Measurements from ENCODE around the gene CDH4.

Gene CDH4

GRCh38 chr20:61861054-61861841, 609.2 kb downstream of the CDH4 start:
- DNase-seq (ENCODE audit: low read depth), result no peak
- H3K4me3 ChIP-seq (ENCODE audit: low read depth, low read length), result no peak overlapping the region
- TF ChIP-seq, protein P1, sequence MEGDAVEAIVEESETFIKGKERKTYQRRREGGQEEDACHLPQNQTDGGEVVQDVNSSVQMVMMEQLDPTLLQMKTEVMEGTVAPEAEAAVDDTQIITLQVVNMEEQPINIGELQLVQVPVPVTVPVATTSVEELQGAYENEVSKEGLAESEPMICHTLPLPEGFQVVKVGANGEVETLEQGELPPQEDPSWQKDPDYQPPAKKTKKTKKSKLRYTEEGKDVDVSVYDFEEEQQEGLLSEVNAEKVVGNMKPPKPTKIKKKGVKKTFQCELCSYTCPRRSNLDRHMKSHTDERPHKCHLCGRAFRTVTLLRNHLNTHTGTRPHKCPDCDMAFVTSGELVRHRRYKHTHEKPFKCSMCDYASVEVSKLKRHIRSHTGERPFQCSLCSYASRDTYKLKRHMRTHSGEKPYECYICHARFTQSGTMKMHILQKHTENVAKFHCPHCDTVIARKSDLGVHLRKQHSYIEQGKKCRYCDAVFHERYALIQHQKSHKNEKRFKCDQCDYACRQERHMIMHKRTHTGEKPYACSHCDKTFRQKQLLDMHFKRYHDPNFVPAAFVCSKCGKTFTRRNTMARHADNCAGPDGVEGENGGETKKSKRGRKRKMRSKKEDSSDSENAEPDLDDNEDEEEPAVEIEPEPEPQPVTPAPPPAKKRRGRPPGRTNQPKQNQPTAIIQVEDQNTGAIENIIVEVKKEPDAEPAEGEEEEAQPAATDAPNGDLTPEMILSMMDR (IDR thresholded peaks at IDR 0.05; ENCODE audit: control insufficient read depth, extremely low read depth, insufficient read depth), result no peak

- no peak overlapping the region for H3K4me3 ChIP-seq (ENCODE audit: low read depth, low read length)
- no peak for DNase-seq (ENCODE audit: low read depth)
- TF ChIP-seq, protein P1 (IDR thresholded peaks at IDR 0.05; ENCODE audit: control insufficient read depth, extremely low read depth, insufficient read depth), result no peak
Observed at GRCh38 chr20:61861858-61862257, 609.8 kb downstream of the CDH4 start.

- no peak overlapping the region for H3K4me3 ChIP-seq (ENCODE audit: low read depth, low read length)
- no peak for DNase-seq (ENCODE audit: low read depth)
- TF ChIP-seq, protein P1 (IDR thresholded peaks at IDR 0.05; ENCODE audit: control insufficient read depth, extremely low read depth, insufficient read depth), result no peak
Observed at GRCh38 chr20:61862881-61863280, 610.8 kb downstream of the CDH4 start.

DNA sequence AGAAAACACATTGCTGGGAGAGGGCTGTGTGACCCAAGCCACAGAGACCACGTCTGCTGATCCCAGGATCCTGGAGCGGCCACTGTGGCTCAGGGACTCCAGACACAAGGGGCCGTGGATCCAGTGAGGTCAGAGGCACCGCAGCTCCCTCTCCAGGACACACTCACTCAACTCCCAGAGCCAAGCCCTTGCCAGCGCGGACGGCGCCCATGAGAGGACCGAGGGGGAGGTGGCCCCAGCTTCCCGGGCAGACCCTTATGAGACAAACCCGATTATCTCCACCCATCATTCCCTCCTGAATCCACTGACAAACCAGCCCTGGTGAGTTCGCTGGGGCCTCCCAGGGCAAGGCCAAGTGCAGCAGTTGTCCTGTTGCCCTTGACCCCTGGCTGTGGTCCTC, 612.4 kb downstream of the CDH4 start:
- TF ChIP-seq, protein P1 (IDR thresholded peaks at IDR 0.05; ENCODE audit: control insufficient read depth, extremely low read depth, insufficient read depth), result no peak
- no peak for DNase-seq (ENCODE audit: low read depth)
- H3K4me3 ChIP-seq (ENCODE audit: low read depth, low read length), result no peak overlapping the region

DNA sequence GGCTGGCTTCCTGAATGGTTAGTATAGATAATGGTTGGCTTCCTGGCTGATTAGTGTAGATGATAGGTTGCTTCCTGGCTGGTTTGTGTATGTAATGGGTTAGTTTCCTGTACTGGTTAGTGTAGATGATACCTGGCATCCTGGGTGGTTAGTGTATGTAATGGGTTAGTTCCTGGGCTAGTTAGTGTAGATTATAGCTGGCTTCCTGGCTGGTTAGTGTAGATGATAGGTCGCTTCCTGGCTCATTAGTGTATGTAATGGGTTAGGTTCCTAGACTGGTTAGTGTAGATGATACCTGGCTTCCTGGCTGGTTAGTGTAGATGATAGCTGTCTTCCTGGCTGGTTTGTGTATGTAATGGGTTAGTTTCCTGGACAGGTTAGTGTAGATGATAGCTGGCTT, 613.3 kb downstream of the CDH4 start:
- H3K4me3 ChIP-seq (ENCODE audit: low read depth, low read length), result no peak overlapping the region
- DNase-seq (ENCODE audit: low read depth), result no peak
- TF ChIP-seq, protein P1 (IDR thresholded peaks at IDR 0.05; ENCODE audit: control insufficient read depth, extremely low read depth, insufficient read depth), result no peak

DNA sequence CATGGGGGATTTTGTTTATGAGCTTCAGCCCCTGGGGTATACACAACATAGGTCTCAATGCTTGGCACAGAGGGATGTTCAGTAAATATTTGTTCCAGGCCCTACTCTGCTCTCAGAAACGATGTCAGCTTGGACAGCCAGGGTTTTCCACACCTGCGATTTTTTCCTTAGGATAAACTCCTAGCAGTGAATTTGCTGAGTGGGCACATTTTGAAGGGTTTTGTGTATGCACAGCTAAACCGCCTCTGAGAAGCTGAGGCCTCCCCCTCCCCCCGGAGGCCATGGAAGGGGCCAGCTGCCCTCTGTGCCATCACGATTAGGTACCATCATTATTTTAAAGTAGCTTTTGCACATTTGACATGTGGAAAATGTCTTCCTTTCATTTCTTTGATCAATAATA, 614.1 kb downstream of the CDH4 start:
- no peak for DNase-seq (ENCODE audit: low read depth)
- H3K4me3 ChIP-seq (ENCODE audit: low read depth, low read length), result no peak overlapping the region
- TF ChIP-seq, protein P1 (IDR thresholded peaks at IDR 0.05; ENCODE audit: control insufficient read depth, extremely low read depth, insufficient read depth), result no peak

DNA sequence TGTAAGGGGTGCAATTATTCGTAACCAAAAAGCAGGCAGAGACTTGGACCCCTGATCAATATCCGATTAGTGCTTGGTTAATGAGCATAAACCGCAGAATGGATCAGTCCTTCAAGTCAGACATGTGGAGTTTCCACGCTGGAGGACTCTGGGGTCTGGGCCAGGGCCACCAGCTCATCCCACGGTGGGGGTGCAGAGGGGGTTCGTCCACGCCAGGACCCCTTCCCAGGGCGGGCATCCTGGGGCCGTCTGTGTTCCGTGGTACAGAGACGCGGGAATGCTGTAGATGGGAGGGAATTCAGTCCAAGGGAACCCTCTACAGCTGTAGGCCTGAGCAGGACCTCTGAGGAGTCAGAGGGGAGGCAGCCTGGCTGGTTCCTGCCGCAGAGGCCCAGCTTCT, 615.9 kb downstream of the CDH4 start:
- H3K4me3 ChIP-seq (ENCODE audit: low read depth, low read length), result no peak overlapping the region
- TF ChIP-seq, protein P1 (IDR thresholded peaks at IDR 0.05; ENCODE audit: control insufficient read depth, extremely low read depth, insufficient read depth), result no peak
- DNase-seq (ENCODE audit: low read depth), result no peak

Measured in LNCaP clone FGC (cell line).